Fibroblast of lung (primary cell): ENCODE data around the gene RPL22L1. TPM values are rescaled to one million over a fixed set of nuclear protein-coding genes. Genes with fewer than 3 reads are reported as not detected.
"Not testable (repeated sequence)": the region's sequence is repeated elsewhere in the genome, so short reads cannot be mapped to it uniquely, and the experiment has no call there.

ENCODE experiments used
- DNase-seq, 2 donors: peaks; one replicate each; pipeline versions ENCODE4 v3.0.0 to v3.0.0-alpha.2; 2010; ENCODE audit warnings: low read depth in 2 of 2
- H2AFZ ChIP-seq: 2 replicates; pipeline ENCODE4 v1.5.1; 2012; ENCODE audit warnings: low read length, control low read depth, inconsistent platforms
- H3K27ac ChIP-seq: 2 replicates; pipeline ENCODE4 v1.5.1; 2011; ENCODE audit warnings: low read length, control low read depth; ENCODE audit not compliant: insufficient read depth
- H3K27me3 ChIP-seq: 2 replicates; pipeline ENCODE4 v1.5.1; 2011; ENCODE audit warnings: mild to moderate bottlenecking, low read length; ENCODE audit not compliant: control insufficient read depth, insufficient read depth
- H3K36me3 ChIP-seq: 2 replicates; pipeline ENCODE4 v1.5.1; 2011; ENCODE audit warnings: low read length; ENCODE audit not compliant: control insufficient read depth, insufficient read depth
- H3K4me1 ChIP-seq: 2 replicates; pipeline ENCODE4 v1.5.1; 2011; ENCODE audit warnings: low read length; ENCODE audit not compliant: control insufficient read depth, insufficient read depth; ENCODE audit errors: extremely low read depth
- H3K4me2 ChIP-seq: 2 replicates; pipeline ENCODE4 v1.5.1; 2011; ENCODE audit warnings: low read length, control low read depth; ENCODE audit not compliant: insufficient read depth; ENCODE audit errors: extremely low read depth
- H3K4me3 ChIP-seq, 4 experiments: fragments of 200-600 bp in 1 of 4; sonication (generic) in 1 of 4; replicated peaks in 1 of 4; 2 replicates each; pipeline ENCODE4 v1.5.1; 2011 to 2016; ENCODE audit warnings: low read length in 4 of 4, low read depth in 3 of 4, mild to moderate bottlenecking in 3 of 4, control low read depth in 2 of 4, inconsistent platforms in 1 of 4, mixed read lengths in 1 of 4; ENCODE audit not compliant: insufficient read depth in 1 of 4; ENCODE audit errors: control extremely low read depth in 1 of 4
- H3K79me2 ChIP-seq: 2 replicates; pipeline ENCODE4 v1.5.1; 2012; ENCODE audit warnings: mild to moderate bottlenecking, low read length, inconsistent platforms; ENCODE audit not compliant: control insufficient read depth, insufficient read depth
- H3K9ac ChIP-seq: 2 replicates; pipeline ENCODE4 v1.5.1; 2011; ENCODE audit warnings: mild to moderate bottlenecking, low read length, control low read depth; ENCODE audit not compliant: insufficient read depth
- H3K9me3 ChIP-seq: 2 replicates; pipeline ENCODE4 v1.5.1; 2012; ENCODE audit warnings: low read depth, low read length; ENCODE audit not compliant: control insufficient read depth, insufficient read depth
- H4K20me1 ChIP-seq: 2 replicates; pipeline ENCODE4 v1.5.1; 2011; ENCODE audit warnings: low read length; ENCODE audit not compliant: control insufficient read depth, insufficient read depth; ENCODE audit errors: extremely low read depth
- CTCF ChIP-seq, 2 donors: IDR thresholded peaks in 1 of 2; conservative IDR thresholded peaks in 1 of 2; 1 replicate in 1 of 2; 2 replicates in 1 of 2; pipeline ENCODE4 v1.5.1; 2011 to 2012; ENCODE audit warnings: low read length in 2 of 2, control low read depth in 1 of 2, inconsistent platforms in 1 of 2, low read depth in 1 of 2, mild to moderate bottlenecking in 1 of 2
- EZH2 ChIP-seq: IDR thresholded peaks from 2 replicates; pipeline ENCODE4 v1.5.1; 2012; ENCODE audit warnings: low read length, control low read depth, mild to moderate bottlenecking; ENCODE audit errors: missing control alignments
- polyA plus RNA-seq, 2 donors: library from polyadenylated mRNA; depleted of rRNA in 1 of 2; stranded (reverse) in 1 of 2; unstranded in 1 of 2; fragments of >200 nt; gene quantifications; 2 replicates each; pipeline ENCODE4 v1.2.1, GENCODE V29; 2011 to 2012; ENCODE audit warnings: missing spikeins in 1 of 2
- total RNA-seq: library from RNA; depleted of rRNA; stranded (reverse); fragments of >200 nt; gene quantifications from 2 replicates; pipeline ENCODE4 v1.2.1, GENCODE V29; 2014

RPL22L1 gene
- total and polyA plus RNA-seq, 2 donors (not counting 1 experiment from before 2014, with no cell fraction given) = 71.2 to 241 TPM

- TF ChIP-seq EZH2 = no peak
- no peak for TF ChIP-seq CTCF (conservative IDR thresholded peaks at IDR 0.05 in 1 of 2, IDR thresholded peaks at IDR 0.05 in 1 of 2; ENCODE audit: low read depth in 1 of 2, low read length in 2 of 2)
- Histone ChIP-seq H3K27ac (no peak overlapping the region), H2AFZ (no peak overlapping the region), H3K4me3 (no peak overlapping the region), H3K4me2 (no peak overlapping the region), H3K4me1 (no peaks in the 10 kb centered on the region), H3K9ac (no peak overlapping the region), H3K79me2 (no peaks in the 10 kb centered on the region), H3K36me3 (no peaks in the 10 kb centered on the region), H4K20me1 (no peaks in the 10 kb centered on the region), H3K9me3 (no peaks in the 10 kb centered on the region), H3K27me3 (no peaks in the 10 kb centered on the region)
- DNase-seq = no peak
Observed at GRCh38 chr3:170889630-170890029, 19.6 kb upstream of the RPL22L1 start.

GRCh38 chr3:170889132-170889531 is 19.1 kb upstream of the RPL22L1 start:
- Histone ChIP-seq H3K27ac (no peak overlapping the region), H3K36me3 (no peaks in the 10 kb centered on the region), H3K9ac (no peak overlapping the region), H3K4me1 (no peaks in the 10 kb centered on the region), H3K9me3 (no peaks in the 10 kb centered on the region), H2AFZ (no peak overlapping the region), H3K4me3 (no peak overlapping the region), H3K4me2 (no peak overlapping the region), H3K27me3 (no peaks in the 10 kb centered on the region), H4K20me1 (no peaks in the 10 kb centered on the region), H3K79me2 (no peaks in the 10 kb centered on the region)
- peak in 1 of 2 donors; percentile 49 for DNase-seq
- TF ChIP-seq CTCF (conservative IDR thresholded peaks at IDR 0.05 in 1 of 2, IDR thresholded peaks at IDR 0.05 in 1 of 2; ENCODE audit: low read depth in 1 of 2, low read length in 2 of 2) (no peak), EZH2 (no peak)

GRCh38 chr3:170884109-170884930 is 14.3 kb upstream of the RPL22L1 start:
- DNase-seq, H3K36me3 ChIP-seq, H3K4me3 ChIP-seq, H3K27me3 ChIP-seq, H3K4me1 ChIP-seq, H4K20me1 ChIP-seq, H3K4me2 ChIP-seq, H3K9ac ChIP-seq, H2AFZ ChIP-seq, H3K27ac ChIP-seq, H3K79me2 ChIP-seq, H3K9me3 ChIP-seq: not testable (repeated sequence)

- H3K79me2 ChIP-seq, H3K36me3 ChIP-seq, H3K4me1 ChIP-seq, H3K27ac ChIP-seq, H3K4me3 ChIP-seq, H3K9me3 ChIP-seq, H2AFZ ChIP-seq, DNase-seq, H3K9ac ChIP-seq, H3K27me3 ChIP-seq, H3K4me2 ChIP-seq, H4K20me1 ChIP-seq: not testable (repeated sequence)
Observed at GRCh38 chr3:170878688-170879087, 8.7 kb upstream of the RPL22L1 start.

- H3K27ac ChIP-seq, H3K4me1 ChIP-seq, H3K4me2 ChIP-seq, DNase-seq, H2AFZ ChIP-seq, H3K79me2 ChIP-seq, H3K9me3 ChIP-seq, H4K20me1 ChIP-seq, H3K36me3 ChIP-seq, H3K27me3 ChIP-seq, H3K4me3 ChIP-seq, H3K9ac ChIP-seq: not testable (repeated sequence)
Observed at GRCh38 chr3:170877311-170877710, 7.3 kb upstream of the RPL22L1 start.
